Measurements from ENCODE around the gene TAF1B. TPM values are rescaled to one million over a fixed set of nuclear protein-coding genes. Genes with fewer than 3 reads are reported as not detected.
A peak's percentile ranks its signal among the peaks of the same experiment; 100 is the strongest.

TAF1B gene
- total RNA-seq, 2 donors from 2014 or later: 29.8 to 41.1 TPM

- no peak overlapping the region for H3K27ac Mint-ChIP-seq
- no peak for ATAC-seq (replicated peaks)
- no peaks in the 10 kb centered on the region for H3K9me3 Mint-ChIP-seq
- H3K4me3 Mint-ChIP-seq: no peak overlapping the region
- no peaks in the 10 kb centered on the region for H3K36me3 Mint-ChIP-seq (ENCODE audit: low read depth)
- H3K27me3 Mint-ChIP-seq: peaks cover 12% of the 10 kb centered on the region
- peaks cover 4% of the 10 kb centered on the region for H3K4me1 Mint-ChIP-seq
Measured at GRCh38 chr2:9941996-9942390, 98.7 kb downstream of the TAF1B start.

- Mint-ChIP-seq H3K4me1 (peaks cover 4% of the 10 kb centered on the region), H3K4me3 (no peak overlapping the region), H3K36me3 (ENCODE audit: low read depth) (no peaks in the 10 kb centered on the region), H3K9me3 (no peaks in the 10 kb centered on the region), H3K27me3 (peaks cover 22% of the 10 kb centered on the region), H3K27ac (no peak overlapping the region)
- no peak for ATAC-seq (replicated peaks)
Measured at GRCh38 chr2:9944330-9944758, 101.1 kb downstream of the TAF1B start.

GRCh38 chr2:9945596-9945995 is 102.3 kb downstream of the TAF1B start:
- Mint-ChIP-seq H3K27me3 (peaks cover 32% of the 10 kb centered on the region), H3K4me3 (no peak overlapping the region), H3K4me1 (peaks cover 8% of the 10 kb centered on the region), H3K27ac (no peak overlapping the region), H3K36me3 (ENCODE audit: low read depth) (no peaks in the 10 kb centered on the region), H3K9me3 (no peaks in the 10 kb centered on the region)
- no peak for ATAC-seq (replicated peaks)

GRCh38 chr2:9946076-9946475 is 102.8 kb downstream of the TAF1B start:
- Mint-ChIP-seq H3K4me3 (no peak overlapping the region), H3K27me3 (peaks cover 33% of the 10 kb centered on the region), H3K9me3 (no peaks in the 10 kb centered on the region), H3K36me3 (ENCODE audit: low read depth) (no peaks in the 10 kb centered on the region), H3K27ac (no peak overlapping the region), H3K4me1 (peaks cover 6% of the 10 kb centered on the region)
- no peak for ATAC-seq (replicated peaks)

GRCh38 chr2:9946818-9947217 is 103.5 kb downstream of the TAF1B start:
- Mint-ChIP-seq H3K9me3 (no peaks in the 10 kb centered on the region), H3K4me1 (peaks cover 5% of the 10 kb centered on the region), H3K27me3 (peaks cover 33% of the 10 kb centered on the region), H3K27ac (no peak overlapping the region), H3K36me3 (ENCODE audit: low read depth) (no peaks in the 10 kb centered on the region), H3K4me3 (no peak overlapping the region)
- ATAC-seq (replicated peaks): no peak

- Mint-ChIP-seq H3K36me3 (ENCODE audit: low read depth) (no peaks in the 10 kb centered on the region), H3K27me3 (peaks cover 43% of the 10 kb centered on the region), H3K27ac (no peak overlapping the region), H3K4me3 (no peak overlapping the region), H3K9me3 (no peaks in the 10 kb centered on the region), H3K4me1 (peaks cover 5% of the 10 kb centered on the region)
- no peak for ATAC-seq (replicated peaks)
Measured at GRCh38 chr2:9948721-9949120, 105.4 kb downstream of the TAF1B start.

GRCh38 chr2:9949239-9949991 is 106.1 kb downstream of the TAF1B start:
- no peak for ATAC-seq (replicated peaks)
- H3K4me1 Mint-ChIP-seq: peaks cover 5% of the 10 kb centered on the region
- H3K9me3 Mint-ChIP-seq: no peaks in the 10 kb centered on the region
- H3K36me3 Mint-ChIP-seq (ENCODE audit: low read depth): no peaks in the 10 kb centered on the region
- H3K27me3 Mint-ChIP-seq: peaks cover 43% of the 10 kb centered on the region
- H3K4me3 Mint-ChIP-seq: peak overlapping the region; percentile 72
- no peak overlapping the region for H3K27ac Mint-ChIP-seq

GRCh38 chr2:9949992-9950520 is 106.8 kb downstream of the TAF1B start:
- peaks cover 5% of the 10 kb centered on the region for H3K4me1 Mint-ChIP-seq
- ATAC-seq (replicated peaks): no peak
- H3K27ac Mint-ChIP-seq: no peak overlapping the region
- peak overlapping the region; percentile 72 for H3K4me3 Mint-ChIP-seq
- no peaks in the 10 kb centered on the region for H3K36me3 Mint-ChIP-seq (ENCODE audit: low read depth)
- no peaks in the 10 kb centered on the region for H3K9me3 Mint-ChIP-seq
- peaks cover 41% of the 10 kb centered on the region for H3K27me3 Mint-ChIP-seq

GRCh38 chr2:9950521-9951271 is 107.4 kb downstream of the TAF1B start:
- H3K4me1 Mint-ChIP-seq: peaks cover 5% of the 10 kb centered on the region
- H3K27ac Mint-ChIP-seq: no peak overlapping the region
- H3K4me3 Mint-ChIP-seq: peak overlapping the region; percentile 72
- no peaks in the 10 kb centered on the region for H3K9me3 Mint-ChIP-seq
- peaks cover 40% of the 10 kb centered on the region for H3K27me3 Mint-ChIP-seq
- peak; percentile 61 for ATAC-seq (replicated peaks)
- no peaks in the 10 kb centered on the region for H3K36me3 Mint-ChIP-seq (ENCODE audit: low read depth)

GRCh38 chr2:9951272-9951521 is 107.9 kb downstream of the TAF1B start:
- Mint-ChIP-seq H3K4me1 (peaks cover 5% of the 10 kb centered on the region), H3K4me3 (peak overlapping the region; percentile 72), H3K36me3 (ENCODE audit: low read depth) (no peaks in the 10 kb centered on the region), H3K27me3 (peaks cover 38% of the 10 kb centered on the region), H3K27ac (no peak overlapping the region), H3K9me3 (no peaks in the 10 kb centered on the region)
- no peak for ATAC-seq (replicated peaks)

- Mint-ChIP-seq H3K36me3 (ENCODE audit: low read depth) (no peaks in the 10 kb centered on the region), H3K9me3 (no peaks in the 10 kb centered on the region), H3K4me3 (peak within 1 kb of the TSS; percentile 72), H3K4me1 (peaks cover 5% of the 10 kb centered on the region), H3K27me3 (peaks cover 38% of the 10 kb centered on the region), H3K27ac (no peak within 1 kb of the TSS)
- peak; percentile 97 for ATAC-seq (replicated peaks)
Measured at GRCh38 chr2:9951522-9952285, 108.4 kb downstream of the TAF1B start, which contains the start of gene GRHL1. GRHL1 (plus strand) TSS chr2:9951693; CDS start chr2:9951834, 141 bp downstream.

- peaks cover 35% of the 10 kb centered on the region for H3K27me3 Mint-ChIP-seq
Measured at GRCh38 chr2:9952286-9952737, 109.0 kb downstream of the TAF1B start.

GRCh38 chr2:9952856-9953503 is 109.7 kb downstream of the TAF1B start:
- ATAC-seq (replicated peaks): no peak
- peaks cover 5% of the 10 kb centered on the region for H3K4me1 Mint-ChIP-seq
- H3K4me3 Mint-ChIP-seq: peak overlapping the region; percentile 58
- no peaks in the 10 kb centered on the region for H3K36me3 Mint-ChIP-seq (ENCODE audit: low read depth)
- no peak overlapping the region for H3K27ac Mint-ChIP-seq
- H3K9me3 Mint-ChIP-seq: no peaks in the 10 kb centered on the region
- H3K27me3 Mint-ChIP-seq: peaks cover 38% of the 10 kb centered on the region

More at GRCh38 chr2:9952286-9952737, 109.0 kb downstream of the TAF1B start:
- ATAC-seq (replicated peaks): no peak
- Mint-ChIP-seq H3K9me3 (no peaks in the 10 kb centered on the region), H3K4me1 (peaks cover 5% of the 10 kb centered on the region), H3K27ac (no peak overlapping the region), H3K4me3 (peak overlapping the region; percentile 58), H3K36me3 (ENCODE audit: low read depth) (no peaks in the 10 kb centered on the region)

- ATAC-seq (replicated peaks): no peak
- no peaks in the 10 kb centered on the region for H3K36me3 Mint-ChIP-seq (ENCODE audit: low read depth)
- H3K27ac Mint-ChIP-seq: no peak overlapping the region
- peaks cover 32% of the 10 kb centered on the region for H3K27me3 Mint-ChIP-seq
- H3K9me3 Mint-ChIP-seq: no peaks in the 10 kb centered on the region
- H3K4me1 Mint-ChIP-seq: peaks cover 5% of the 10 kb centered on the region
- no peak overlapping the region for H3K4me3 Mint-ChIP-seq
Measured at GRCh38 chr2:9954136-9954535, 110.9 kb downstream of the TAF1B start.
